Adipocyte (in vitro differentiated cells): ENCODE data around the gene ITLN2.
"Not testable (repeated sequence)": the region's sequence is repeated elsewhere in the genome, so short reads cannot be mapped to it uniquely, and the experiment has no call there.

Source experiments
- DNase-seq: peaks from one replicate; pipeline ENCODE4 v3.0.0-alpha.2; 2015; ENCODE audit warnings: low read depth
- H3K27me3 ChIP-seq: replicated peaks from 2 replicates; pipeline ENCODE4 v1.7.0; 2013; ENCODE audit warnings: mild to moderate bottlenecking, low read length, moderate library complexity; ENCODE audit not compliant: control insufficient read depth, insufficient read depth
- H3K36me3 ChIP-seq: 2 replicates; pipeline ENCODE4 v1.7.0; 2013; ENCODE audit warnings: low read length, mild to moderate bottlenecking, moderate library complexity; ENCODE audit not compliant: control insufficient read depth, insufficient read depth, severe bottlenecking
- H3K4me1 ChIP-seq: 2 replicates; pipeline ENCODE4 v1.7.0; 2013; ENCODE audit warnings: mild to moderate bottlenecking, low read length, moderate library complexity; ENCODE audit not compliant: control insufficient read depth, insufficient read depth
- H3K4me3 ChIP-seq: 2 replicates; pipeline ENCODE4 v1.7.0; 2013; ENCODE audit warnings: mild to moderate bottlenecking, low read length, moderate library complexity
- H3K9ac ChIP-seq: 2 replicates; pipeline ENCODE4 v1.7.0; 2013; ENCODE audit warnings: mild to moderate bottlenecking, low read length, moderate library complexity
- H3K9me3 ChIP-seq: 2 replicates; pipeline ENCODE4 v1.7.0; 2013; ENCODE audit warnings: mild to moderate bottlenecking, low read length, moderate library complexity; ENCODE audit not compliant: control insufficient read depth

Gene ITLN2

DNA sequence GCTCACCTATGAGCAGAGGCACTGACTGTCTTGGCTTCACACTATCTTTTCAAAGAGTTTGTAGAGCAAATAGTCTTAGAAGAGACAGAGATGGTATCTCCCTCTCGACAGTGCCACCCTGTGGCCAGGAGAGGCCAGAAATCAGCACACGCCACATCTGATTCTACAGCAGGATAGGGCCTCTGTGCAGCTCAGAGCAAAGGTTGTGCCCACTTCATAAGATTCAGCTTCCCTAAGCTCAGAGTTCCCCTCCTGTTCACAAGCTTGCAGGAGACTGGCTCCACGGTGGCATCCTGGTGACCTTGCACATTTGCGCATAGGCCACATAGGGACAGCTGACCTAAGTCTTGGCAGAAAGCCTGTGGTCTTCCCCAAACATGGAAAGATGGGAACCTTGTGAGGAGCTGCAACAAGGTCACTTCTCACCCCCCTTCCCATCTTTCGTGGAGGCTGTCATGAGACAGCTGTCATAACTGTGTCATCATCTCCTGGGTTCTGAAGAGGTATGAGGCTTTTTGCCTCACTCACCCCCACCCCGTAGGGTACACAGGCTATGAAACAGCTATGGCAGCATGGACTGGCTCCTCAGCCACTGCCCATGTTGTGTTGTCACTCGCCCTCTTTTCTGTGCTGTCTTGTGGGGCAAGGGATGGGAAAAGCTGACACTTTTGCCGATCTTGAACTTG, 3.0 kb downstream of the ITLN2 start:
- Histone ChIP-seq H3K4me1 (peaks cover 6% of the 10 kb centered on the region), H3K27me3 (peaks cover 16% of the 10 kb centered on the region), H3K4me3 (no peak overlapping the region), H3K36me3 (no peaks in the 10 kb centered on the region), H3K9me3 (no peaks in the 10 kb centered on the region), H3K9ac (no peak overlapping the region)
- peak; percentile 60 for DNase-seq

DNA sequence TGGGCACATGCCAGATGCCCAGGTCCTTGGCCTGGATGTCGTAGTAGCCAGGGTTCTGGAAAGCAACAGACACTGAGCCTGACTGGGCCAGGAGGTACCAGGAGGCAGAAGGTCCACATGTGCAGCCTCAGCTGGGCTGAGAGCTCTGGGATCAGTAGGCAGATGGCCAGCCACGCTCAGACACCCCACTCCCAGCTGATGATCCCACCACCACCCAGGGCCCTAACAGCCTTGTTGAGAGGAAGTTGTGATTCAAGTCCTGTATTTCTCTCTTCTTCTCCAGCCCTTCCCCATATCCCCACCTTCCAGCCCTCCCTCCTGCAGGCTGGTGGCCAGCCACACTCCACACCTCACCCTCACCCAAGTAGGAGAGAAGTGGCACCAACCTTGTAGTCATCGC, 4.0 kb downstream of the ITLN2 start:
- no peaks in the 10 kb centered on the region for H3K36me3 ChIP-seq
- H3K9ac ChIP-seq: no peak overlapping the region
- no peak overlapping the region for H3K4me3 ChIP-seq
- no peak for DNase-seq
- no peaks in the 10 kb centered on the region for H3K9me3 ChIP-seq
- peaks cover 6% of the 10 kb centered on the region for H3K4me1 ChIP-seq
- peaks cover 16% of the 10 kb centered on the region for H3K27me3 ChIP-seq

DNA sequence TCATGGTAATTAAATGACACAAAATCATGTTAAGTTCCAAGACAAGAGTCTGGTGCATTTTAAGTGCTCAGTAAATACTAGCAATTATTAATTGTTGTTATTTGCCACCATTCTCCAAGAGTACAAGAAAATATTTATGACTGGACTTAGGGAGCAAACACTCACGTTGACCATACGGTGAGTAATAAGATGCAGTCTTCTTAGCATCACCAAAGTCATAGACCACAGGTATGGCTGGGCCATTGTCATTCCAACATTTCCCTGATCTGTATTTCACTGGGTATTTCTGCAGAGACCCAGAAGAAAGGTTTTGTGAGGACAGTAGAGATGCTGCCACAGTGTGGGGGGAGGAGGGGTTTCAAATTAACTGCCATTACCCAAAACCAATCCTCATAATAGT, 4.7 kb downstream of the ITLN2 start:
- no peaks in the 10 kb centered on the region for H3K36me3 ChIP-seq
- peaks cover 6% of the 10 kb centered on the region for H3K4me1 ChIP-seq
- no peak overlapping the region for H3K9ac ChIP-seq
- no peaks in the 10 kb centered on the region for H3K9me3 ChIP-seq
- no peak overlapping the region for H3K4me3 ChIP-seq
- no peak for DNase-seq
- H3K27me3 ChIP-seq: peaks cover 20% of the 10 kb centered on the region

DNA sequence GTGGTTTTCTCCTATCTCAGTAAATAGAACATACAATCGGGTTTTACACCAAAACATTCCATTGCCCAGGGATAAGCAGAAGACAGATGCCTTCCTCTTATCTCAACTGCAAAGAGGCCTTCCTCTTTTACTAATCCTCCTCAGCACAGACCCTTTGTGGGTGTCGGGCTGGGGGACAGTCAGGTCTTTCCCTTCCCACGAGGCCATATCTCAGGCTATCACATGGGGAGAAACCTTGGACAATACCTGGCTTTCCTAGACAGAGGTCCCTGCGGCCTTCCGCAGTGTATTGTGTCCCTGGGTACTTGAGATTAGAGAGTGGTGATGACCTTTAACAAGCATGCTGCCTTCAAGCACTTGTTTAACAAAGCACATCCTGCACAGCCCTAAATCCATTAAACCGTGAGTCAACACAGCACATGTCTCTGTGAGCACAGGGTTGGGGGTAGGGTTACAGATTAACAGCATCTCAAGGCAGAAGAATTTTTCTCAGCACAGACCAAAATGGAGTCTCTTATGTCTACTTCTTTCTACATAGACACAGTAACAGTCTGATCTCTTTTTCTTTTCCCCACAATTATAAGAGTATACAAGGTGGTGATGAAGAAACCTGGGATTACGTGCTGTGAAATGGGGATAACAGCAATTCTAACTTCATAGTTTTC, 5.3 kb downstream of the ITLN2 start:
- H3K27me3 ChIP-seq: peaks cover 15% of the 10 kb centered on the region
- H3K4me1 ChIP-seq, H3K9me3 ChIP-seq, DNase-seq, H3K36me3 ChIP-seq, H3K4me3 ChIP-seq, H3K9ac ChIP-seq: not testable (repeated sequence)

DNA sequence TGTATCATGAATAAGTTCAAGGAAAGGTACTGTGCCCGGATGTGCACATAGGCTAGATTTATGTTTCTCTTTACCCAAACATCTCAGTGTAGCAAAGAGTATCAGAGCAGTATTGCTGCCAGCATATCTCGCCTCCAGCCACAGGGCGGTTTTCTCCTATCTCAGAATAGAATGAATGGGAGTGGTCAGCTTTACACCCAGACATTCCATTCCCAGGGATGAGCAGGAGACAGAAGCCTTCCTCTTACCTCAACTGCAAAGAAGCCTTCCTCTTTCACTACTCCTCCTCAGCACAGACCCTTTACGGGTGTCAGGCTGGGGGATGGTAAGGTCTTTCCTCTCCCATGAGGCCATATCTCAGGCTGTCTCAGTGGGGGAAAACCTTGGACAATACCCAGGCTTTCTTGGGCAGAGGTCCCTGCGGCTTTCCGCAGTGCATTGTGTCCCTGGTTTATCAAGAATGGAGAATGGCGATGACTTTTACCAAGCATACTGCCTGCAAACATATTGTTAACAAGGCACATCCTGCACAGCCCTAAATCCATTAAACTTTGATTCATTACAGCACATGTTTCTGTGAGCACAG, 7.3 kb downstream of the ITLN2 start:
- H3K9me3 ChIP-seq, H3K36me3 ChIP-seq, H3K27me3 ChIP-seq, H3K9ac ChIP-seq, H3K4me3 ChIP-seq, H3K4me1 ChIP-seq, DNase-seq: not testable (repeated sequence)

DNA sequence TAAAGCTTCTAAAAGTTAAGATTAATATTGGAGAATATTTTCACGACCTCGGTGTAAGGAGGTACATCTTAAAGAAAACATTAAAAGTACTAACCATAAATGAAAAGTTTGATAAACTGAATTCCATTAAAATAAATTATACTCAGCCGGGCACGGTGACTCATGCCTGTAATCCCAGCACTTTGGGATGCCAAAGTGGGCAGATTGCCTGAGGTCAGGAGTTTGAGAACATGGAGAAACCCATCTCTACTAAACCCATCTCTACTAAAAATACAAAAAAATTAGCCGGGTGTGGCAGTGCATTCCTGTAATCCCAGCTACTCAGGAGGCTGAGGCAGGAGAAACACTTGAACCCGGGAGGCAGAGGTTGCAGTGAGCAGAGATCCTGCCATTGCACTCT, 8.7 kb downstream of the ITLN2 start:
- not testable (repeated sequence) for H3K27me3 ChIP-seq, DNase-seq, H3K9me3 ChIP-seq, H3K4me1 ChIP-seq, H3K4me3 ChIP-seq, H3K9ac ChIP-seq, H3K36me3 ChIP-seq

DNA sequence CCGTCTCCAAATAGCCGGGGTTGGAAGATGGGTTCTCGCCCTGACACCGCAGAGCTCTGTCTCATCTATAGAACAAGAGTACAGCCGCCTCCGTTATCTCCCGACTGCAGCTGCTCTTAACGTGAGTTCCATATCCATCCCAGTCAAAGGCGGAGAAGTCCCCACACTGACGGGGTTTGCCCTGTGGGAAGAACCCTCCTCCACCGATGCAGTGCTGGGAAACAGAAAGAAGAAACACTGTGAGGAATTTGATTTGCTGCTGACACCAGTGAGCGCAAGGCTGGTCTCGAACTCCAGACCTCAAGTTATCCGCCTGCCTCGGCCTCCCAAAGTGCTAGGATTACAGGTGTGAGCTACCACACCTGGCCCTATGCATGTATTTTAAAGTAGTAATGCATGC, 9.5 kb downstream of the ITLN2 start:
- H3K9me3 ChIP-seq: no peaks in the 10 kb centered on the region
- no peak overlapping the region for H3K4me3 ChIP-seq
- no peak overlapping the region for H3K9ac ChIP-seq
- DNase-seq: no peak
- no peaks in the 10 kb centered on the region for H3K4me1 ChIP-seq
- peaks cover 5% of the 10 kb centered on the region for H3K27me3 ChIP-seq
- no peaks in the 10 kb centered on the region for H3K36me3 ChIP-seq

DNA sequence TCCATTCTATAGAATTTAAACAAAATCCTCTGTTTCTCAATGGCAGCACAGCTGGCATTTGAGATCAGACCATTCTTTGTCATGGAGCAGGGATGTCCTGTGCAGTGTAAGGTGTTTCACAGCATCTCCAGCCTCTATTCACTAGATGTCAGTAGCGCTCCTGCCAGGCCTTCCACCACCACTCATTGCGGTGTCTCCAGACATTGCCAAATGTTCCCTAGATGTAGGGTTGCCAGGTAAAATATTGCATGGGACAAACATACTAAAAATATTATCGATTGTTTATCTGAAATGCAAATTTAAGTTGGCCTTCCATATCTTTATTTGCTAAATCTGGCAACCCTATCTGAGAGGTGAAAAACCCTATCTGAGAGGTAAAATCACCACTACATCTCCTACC, 11.7 kb downstream of the ITLN2 start:
- Histone ChIP-seq H3K36me3 (no peaks in the 10 kb centered on the region), H3K4me3 (no peak overlapping the region), H3K4me1 (no peaks in the 10 kb centered on the region), H3K9ac (no peak overlapping the region), H3K9me3 (no peaks in the 10 kb centered on the region), H3K27me3 (peaks cover 5% of the 10 kb centered on the region)
- DNase-seq: peak; percentile 10

DNA sequence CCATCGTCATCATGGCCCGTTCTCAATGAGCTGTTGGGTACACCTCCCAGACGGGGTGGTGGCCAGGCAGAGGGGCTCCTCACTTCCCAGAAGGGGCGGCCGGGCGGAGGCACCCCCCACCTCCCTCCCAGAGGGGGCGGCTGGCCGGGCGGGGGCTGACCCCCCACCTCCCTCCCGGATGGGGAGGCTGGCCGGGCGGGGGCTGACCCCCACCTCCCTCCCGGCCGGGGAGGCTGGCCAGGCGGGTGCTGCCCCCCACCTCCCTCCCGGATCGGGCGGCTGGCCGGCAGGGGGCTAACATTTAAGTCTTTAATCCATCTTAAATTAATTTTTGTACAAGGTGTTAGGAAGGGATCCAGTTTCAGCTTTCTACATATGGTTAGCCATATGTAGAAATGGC, 17.9 kb downstream of the ITLN2 start:
- not testable (repeated sequence) for H3K36me3 ChIP-seq, H3K27me3 ChIP-seq, DNase-seq, H3K9ac ChIP-seq, H3K4me1 ChIP-seq, H3K4me3 ChIP-seq, H3K9me3 ChIP-seq

DNA sequence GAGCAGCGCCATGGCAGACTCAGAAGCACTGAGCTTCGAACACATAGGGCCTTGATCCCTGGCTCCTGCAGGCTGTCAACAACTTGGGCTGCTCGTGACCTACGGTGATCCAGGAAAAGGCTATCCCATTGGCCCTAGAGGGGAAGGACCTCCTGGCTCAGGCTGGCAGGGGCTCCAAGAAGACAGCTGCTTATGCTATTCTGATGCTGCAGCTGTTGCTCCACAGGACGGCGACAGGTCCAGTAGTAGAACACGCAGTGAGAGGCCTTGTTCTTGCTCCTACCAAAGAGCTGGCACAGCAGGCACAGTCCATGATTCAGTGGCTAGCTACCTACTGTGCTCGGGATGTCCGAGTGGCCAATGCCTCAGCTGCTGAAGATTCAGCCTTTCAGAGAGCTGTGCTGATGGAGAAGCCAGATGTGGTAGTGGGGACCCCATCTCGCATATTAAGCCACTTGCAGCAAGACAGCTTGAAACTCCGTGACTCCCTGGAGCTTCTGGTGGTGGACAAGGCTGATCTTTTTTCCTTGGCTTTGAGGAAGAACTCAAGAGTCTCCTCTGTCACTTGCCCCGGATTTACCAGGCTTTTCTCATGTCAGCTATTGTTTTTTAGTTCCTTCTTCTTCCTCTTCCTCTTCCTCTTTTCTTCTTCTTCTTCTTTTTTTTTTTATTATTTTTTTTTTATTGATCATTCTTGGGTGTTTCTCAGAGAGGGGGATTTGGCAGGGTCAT, 18.9 kb downstream of the ITLN2 start:
- H3K27me3 ChIP-seq: no peaks in the 10 kb centered on the region
- no peak overlapping the region for H3K9ac ChIP-seq
- H3K4me3 ChIP-seq: no peak overlapping the region
- no peak for DNase-seq
- no peaks in the 10 kb centered on the region for H3K4me1 ChIP-seq
- H3K9me3 ChIP-seq: no peaks in the 10 kb centered on the region
- no peaks in the 10 kb centered on the region for H3K36me3 ChIP-seq

DNA sequence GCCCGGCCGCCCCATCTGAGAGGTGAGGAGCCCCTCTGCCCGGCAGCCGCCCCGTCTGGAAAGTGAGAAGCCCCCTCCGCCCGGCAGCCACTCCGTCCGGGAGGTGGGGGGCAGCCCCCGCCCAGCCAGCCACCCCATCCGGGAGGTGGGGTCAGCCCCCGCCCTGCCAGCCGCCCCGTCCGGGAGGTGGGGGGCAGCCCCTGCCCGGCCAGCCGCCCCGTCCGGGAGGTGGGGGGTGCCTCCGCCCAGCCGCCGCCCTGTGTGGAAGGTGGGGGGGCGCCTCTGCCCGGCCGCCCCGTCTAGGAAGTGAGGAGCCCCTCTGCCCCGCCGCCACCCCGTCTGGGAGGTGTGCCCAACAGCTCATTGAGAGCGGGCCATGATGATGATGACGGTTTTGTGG, 21.3 kb downstream of the ITLN2 start:
- not testable (repeated sequence) for H3K4me1 ChIP-seq, H3K4me3 ChIP-seq, H3K9ac ChIP-seq, H3K36me3 ChIP-seq, DNase-seq, H3K27me3 ChIP-seq, H3K9me3 ChIP-seq
